ENCODE data around the gene ZSCAN23.
"Not testable (repeated sequence)": the region's sequence is repeated elsewhere in the genome, so short reads cannot be mapped to it uniquely, and the experiment has no call there.

The ZSCAN23 gene

DNA sequence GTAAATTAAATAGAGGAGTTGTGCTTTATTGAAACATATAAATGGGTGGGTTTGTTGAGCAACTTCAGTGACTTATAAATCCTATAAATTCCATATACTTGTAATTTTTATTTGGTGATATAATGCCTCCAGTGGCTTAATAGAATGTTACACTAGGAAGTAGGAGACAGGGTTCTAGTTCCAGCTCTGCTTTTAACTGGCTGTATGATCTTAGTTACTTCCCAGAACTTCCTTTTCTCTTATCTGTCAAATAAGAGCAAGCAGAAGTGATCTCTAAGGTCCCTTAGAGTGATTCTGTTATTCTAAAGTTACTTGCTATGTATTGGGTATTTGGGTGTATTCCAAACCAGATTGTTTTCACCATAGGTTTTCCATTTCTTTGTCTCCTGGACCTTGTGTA is 10.2 kb downstream of the ZSCAN23 start:
- DNase-seq, result no peak

DNA sequence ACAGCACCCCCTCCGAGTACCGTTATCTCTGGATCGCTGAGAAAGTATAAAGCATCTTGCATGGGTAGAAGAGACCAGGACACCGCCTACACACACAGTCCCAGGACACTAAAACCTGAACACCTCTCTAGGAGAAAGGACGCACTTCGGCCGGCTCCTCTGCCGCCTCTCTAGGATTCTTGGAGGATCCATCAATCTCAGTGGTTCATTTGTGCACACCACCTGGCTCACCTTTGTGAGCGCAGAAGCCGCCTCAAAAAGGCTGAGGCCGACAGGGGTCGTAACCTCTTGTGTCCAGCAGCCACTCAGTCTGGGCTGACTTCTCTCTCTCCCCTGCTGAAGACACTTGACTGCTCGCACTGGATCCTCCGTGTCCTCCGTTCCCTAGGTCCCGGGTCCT is 13.5 kb downstream of the ZSCAN23 start:
- DNase-seq, result no peak

DNA sequence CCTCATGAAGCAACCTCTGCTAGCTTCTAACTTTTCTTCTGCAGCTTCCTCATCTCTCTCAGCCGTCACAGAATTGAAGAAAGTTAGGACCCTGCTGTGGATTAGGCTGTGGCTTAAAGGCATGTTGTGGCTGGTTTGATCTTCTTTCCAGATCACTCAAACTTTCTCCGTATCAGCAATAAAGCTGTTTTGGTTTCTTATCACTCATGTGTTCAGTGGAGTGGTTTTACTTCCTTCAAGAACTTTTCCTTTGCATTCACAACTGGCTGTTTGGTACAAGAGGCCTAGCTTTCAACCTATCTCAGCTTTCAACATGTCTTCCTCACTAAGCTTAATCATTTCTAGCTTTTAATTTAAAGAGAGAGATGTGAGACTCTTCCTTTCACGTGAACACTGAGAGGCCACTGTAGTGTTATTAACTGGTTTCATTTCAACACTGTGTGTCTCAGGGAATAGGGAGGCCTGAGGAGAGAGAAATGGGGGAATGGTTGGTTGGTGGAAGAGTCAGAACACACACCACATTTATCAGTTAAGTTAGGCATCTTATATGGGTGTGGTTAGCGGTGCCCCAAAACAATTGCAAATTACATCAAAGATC is 17.2 kb downstream of the ZSCAN23 start:
- DNase-seq, result no peak

DNA sequence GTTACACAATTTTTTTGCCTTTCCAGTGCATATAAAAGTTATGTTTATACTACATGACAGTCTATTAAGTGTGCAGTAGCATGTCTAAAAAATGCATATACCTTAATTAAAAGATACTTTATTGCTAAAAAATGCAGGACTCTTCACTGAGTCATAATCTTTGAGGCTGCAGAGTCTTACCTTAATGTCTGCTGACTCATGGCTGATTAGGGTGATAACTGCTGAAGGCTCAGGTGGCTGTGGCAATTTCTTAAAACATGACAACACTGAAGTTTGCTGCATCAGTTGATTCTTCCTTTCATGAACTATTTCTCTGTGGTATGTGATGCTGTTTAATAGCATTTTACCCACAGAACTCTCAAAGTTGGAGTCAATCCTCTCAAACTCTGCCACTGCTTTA is 19.1 kb downstream of the ZSCAN23 start:
- no peak for DNase-seq

DNA sequence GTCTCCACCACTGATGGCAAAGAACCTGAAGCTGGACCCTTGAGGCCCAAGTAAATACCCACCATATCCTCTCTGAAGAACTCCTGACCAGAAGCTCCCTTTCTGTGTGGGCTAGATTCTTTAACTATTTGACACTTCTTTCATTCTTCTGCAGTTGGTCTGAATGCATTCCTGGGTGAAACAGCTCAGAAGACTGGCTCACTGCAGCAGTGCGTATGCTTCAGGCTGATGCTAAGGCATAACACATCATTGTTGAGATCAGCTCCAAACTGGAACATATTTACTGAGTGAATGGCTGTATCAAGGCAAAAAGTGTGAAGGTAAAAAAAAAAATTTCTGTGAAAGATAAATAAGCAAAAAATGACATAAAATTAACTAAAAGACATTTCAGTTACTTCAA is 19.7 kb downstream of the ZSCAN23 start:
- DNase-seq, result no peak

DNA sequence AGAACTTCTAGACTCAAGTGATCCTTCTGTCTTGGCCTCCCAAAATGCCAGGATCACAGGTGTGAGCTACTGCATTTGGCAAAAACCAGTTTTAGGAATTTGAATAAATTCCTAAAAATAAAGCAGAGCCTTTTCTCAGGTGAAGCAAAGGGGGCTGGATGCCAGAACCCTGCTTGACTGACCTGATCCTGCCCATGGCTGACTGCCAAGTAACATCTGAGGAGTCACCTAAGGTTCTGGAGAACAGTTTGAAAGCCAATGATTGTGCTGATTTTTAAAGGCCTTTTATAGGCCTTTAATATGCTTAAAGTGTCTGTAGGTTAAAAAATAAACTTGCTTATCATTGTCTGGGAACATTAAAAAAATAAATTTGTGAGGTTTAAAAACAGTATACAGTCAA is 29.6 kb downstream of the ZSCAN23 start:
- no peak for DNase-seq

DNA sequence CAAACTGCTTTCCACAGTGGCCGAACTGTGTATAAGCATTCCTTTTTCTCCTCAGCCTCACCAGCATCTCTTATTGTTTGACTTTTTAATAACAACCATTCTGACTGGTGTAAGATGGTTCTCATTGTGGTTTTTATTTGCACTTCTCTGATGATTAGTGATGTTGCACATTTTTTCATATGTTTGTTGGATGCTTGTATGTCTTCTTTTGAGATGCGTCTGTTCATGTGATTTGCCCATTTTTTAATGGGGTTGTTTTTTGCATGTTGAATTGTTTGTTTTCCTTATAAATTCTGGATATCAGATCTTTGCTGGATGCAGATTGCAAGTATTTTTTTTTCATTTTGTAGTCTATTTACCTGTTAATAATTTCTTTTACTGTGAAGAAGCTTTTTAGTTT is 32.5 kb downstream of the ZSCAN23 start:
- no peak for DNase-seq

DNA sequence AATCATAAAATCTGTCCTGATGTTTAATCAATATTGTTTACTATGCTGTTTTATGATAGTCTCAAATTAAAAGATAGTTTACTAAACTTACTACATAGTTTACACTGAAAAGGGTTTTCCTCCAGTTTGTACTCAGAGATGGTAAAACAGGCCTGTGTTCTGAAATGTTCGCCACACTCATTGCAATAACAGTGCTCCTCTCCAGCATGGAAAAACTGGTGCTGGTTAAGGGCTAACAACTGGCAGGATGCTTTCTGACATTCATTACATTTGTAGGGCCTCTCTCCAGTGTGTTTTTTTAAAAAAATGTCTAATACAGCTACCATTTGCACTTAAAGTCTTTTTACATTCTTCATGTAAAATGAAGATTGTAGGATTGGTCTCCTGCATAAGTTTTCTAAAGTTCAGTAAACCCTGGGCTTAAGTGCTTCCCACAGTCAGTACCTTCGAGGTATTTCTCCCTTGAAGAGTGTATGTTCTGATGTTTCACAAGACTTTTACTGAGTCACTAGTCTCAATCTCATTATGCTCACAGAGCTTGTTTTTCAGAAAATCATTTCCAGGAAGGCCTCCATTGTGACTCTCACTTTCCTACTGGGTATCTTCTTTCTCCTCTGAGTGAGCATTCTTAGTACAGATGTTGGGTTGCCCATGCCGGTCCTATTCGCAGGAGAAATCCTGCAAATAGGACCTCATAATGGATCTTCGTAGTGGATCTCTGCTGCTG is 35.1 kb downstream of the ZSCAN23 start:
- DNase-seq, result no peak

DNA sequence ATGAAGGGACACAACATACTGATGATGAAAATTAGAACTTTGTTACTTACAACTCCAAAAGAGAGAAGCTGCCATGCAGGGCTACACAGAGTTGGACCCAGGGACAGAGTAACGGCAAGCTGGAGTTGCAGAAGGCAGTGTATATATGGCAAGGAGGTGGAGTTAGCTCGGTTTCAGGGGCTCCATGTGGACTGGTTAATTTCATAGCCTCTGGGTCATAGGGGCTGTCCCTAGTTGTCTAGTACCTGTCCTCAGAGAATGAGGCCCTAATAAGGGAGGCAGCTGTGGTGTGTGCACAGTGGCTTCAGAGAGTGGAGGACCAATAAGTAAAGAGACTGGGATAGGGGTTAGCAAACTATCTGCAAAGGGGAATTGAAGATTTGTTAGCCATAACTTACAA is 35.9 kb downstream of the ZSCAN23 start:
- no peak for DNase-seq

DNA sequence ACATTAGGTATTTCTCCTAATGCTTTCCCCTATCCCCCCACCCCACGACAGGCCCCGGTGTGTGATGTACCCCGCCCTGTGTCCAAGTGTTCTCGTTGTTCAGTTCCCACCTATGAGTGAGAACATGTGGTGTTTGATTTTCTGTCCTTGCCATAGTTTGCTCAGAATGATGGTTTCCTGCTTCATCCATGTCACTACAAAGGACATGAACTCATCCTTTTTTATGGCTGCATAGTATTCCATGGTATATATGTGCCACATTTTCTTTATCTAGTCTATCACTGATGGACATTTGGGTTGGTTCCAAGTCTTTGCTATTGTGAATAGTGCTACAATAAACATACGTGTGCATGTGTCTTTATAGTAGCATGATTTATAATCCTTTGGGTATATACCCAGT is 39.4 kb downstream of the ZSCAN23 start:
- not testable (repeated sequence) for DNase-seq

DNA sequence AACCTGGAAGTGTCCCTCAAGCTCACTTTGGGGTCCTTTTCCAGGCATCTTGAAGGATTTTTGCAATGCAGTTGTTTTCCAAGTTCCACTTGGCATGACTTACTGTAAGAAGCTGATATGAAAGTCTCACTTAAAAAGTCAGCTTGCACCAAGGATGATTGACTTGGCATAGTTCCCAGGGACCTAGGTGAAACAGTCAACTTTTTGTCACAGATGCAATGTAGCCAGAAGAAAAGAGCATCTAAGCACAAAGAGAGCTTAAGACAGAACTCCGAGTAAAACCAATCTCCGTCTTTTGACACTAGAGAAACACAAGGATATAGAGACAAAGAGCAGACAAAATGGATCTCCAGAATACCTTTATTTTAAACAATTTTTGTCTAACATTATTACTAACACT is 41.1 kb downstream of the ZSCAN23 start:
- no peak for DNase-seq

DNA sequence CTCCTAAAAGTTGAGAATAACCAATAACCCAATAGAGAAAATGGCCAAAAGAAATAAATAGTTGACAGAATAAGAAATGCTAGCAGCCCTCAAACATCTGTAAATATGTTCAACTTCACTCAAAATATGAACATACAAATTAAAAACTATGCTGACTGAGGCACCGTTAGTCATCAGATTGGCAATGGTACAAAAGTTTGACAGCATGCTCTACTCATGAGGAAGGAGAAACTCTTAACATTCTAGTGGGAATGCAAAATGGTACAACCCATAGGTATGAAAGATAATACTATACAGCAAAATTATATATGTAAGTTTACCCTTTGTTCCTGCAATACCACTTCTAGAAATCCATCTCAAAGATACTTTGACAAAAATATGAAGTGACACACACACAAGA is 42.1 kb downstream of the ZSCAN23 start:
- DNase-seq, result no peak

DNA sequence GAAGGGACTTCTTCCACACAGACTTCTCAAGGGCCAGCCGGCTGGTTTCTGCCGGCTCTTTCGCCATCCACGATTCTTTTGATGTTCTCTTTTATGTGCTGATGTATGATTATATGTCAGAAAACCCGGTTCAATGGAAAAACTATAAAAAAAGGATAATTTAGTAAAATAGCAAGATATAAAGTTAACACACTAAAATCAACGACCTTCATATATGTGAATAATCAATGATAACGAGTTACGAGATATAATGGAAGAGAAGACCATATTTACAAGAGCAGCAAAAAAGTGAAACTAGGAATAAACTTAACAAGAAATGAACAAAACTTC is 43.2 kb downstream of the ZSCAN23 start:
- no peak for DNase-seq

DNA sequence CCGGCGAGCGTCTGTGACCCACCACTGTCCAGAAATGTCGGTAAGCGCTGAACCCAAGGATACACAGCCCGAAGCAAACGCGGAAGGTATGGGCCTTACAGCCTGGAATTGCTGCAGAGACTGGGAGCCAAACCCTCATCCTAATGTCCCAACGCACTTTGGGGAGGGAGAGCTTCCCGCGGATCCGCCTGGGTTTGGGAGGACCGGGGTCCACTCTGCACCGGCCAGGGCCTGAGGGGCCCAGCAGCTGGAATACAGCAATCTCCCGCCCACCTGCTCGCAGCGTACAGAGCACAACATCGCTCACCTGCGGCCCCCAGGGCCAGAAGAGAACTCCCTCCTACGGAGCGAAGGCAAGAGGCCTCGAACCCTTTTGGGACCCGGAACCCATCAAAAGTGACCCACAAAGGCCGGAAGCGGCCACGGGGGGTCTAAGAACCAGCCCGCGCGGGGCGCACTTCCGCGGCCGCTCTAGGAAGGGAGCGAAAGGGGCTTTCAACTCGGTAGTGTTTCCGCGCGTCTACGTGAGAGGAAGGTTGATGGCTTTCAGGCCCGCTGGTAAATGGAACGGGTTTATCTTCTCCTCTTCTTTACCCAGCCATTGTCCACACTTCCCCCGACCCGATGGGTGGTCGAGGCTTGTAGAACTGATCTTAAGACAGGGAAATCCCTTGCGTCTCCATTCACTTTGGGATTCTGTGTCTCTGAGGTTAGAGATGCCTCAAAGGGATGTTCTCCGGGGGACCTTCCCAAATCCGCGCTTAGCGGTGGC is 43.8 kb downstream of the ZSCAN23 start, which contains the start of gene ZSCAN12:
Gene ZSCAN12, minus strand, starts transcription at position 398 of the 772 bp plus-strand sequence. CDS start 1,342 bp downstream, outside the sequence.
- DNase-seq, result peak; percentile 32

DNA sequence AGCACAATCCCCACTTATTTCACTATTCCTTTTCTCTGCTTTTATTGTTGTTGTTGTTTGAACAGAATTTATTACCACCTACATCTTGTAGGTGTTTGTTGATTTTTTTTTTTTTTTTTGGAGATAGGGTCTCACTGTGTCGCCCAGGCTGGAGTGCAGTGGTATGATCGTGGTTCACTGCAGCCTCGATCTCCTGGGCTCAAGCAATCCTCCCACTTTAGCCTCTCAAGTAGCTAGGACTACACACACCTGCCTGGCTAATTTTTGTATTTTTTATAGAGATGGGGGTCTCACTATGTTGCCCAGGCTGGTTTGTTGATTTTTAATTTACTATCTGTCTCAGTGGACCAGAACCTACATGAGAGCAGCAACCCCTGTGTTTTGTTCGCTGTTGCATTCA is 47.4 kb downstream of the ZSCAN23 start:
- DNase-seq, result no peak

DNA sequence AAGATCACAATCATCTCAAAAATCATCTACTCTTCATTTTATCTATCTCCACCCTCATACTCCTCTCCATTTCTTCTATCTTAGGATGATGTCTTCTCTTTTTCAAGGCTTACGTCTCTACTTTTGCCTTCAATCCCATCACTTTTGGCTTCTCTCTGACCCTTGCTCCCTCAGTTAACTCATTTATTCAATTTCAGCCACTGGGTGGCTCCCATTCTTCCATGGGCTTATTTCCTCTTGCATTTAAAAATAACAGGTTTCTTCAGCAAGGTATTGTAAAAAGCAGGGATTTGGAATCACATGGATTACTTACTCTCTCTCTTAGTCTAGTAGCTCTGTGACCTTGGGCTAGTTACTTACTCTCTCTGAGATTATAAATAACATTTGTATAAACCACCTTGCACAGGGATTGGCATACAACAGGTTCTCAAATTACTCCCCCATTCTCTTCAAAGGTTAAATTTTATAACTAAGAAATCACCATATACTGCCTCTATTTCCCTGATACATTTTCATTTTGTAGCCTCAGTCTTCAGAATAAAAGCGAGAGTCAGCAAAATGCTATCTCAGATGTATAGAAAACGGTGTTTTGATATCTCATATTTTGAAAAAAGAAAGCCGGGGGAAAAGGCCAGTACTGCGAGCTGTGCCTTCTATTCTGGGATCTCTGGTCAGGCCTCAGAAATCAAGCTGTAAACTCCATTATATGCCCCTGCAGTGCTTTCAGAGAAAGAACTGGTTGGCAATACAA is 49.2 kb downstream of the ZSCAN23 start:
- DNase-seq, result no peak

DNA sequence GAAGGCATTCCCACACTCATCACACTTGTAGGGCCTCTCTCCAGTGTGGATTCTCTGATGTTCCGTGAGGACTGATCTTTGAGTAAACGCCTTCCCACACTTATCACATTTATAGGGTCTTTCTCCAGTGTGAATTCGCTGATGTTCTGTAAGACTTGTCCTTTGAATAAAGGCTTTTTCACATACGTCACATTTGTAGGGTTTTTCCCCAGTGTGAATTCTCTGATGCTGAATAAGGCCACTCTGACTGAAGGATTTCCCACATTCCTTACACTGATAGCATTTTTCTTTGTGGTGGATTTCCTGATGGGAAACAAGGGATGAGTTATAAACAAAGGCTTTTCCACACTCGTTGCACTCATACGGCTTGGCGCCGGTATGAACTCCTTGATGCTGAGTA is 52.6 kb downstream of the ZSCAN23 start:
- no peak for DNase-seq

DNA sequence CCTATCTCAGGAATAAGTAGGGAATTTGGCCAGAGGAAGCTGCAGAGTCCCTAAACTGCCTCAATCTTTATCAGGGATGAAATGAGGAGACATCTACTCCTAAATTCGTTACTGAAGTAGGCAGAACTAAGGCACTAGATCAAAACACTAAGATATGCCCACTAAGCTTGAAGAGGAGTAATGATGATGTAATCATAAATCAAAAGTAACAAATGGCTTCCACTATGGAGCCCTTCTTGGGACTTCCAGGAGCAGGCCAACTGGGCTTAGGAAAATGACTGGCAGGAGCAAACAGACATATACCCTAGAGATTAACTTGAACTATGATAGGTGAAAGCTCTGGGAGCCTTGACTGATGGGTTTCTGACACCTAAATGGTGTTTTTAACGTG is 59.2 kb downstream of the ZSCAN23 start:
- no peak for DNase-seq

DNA sequence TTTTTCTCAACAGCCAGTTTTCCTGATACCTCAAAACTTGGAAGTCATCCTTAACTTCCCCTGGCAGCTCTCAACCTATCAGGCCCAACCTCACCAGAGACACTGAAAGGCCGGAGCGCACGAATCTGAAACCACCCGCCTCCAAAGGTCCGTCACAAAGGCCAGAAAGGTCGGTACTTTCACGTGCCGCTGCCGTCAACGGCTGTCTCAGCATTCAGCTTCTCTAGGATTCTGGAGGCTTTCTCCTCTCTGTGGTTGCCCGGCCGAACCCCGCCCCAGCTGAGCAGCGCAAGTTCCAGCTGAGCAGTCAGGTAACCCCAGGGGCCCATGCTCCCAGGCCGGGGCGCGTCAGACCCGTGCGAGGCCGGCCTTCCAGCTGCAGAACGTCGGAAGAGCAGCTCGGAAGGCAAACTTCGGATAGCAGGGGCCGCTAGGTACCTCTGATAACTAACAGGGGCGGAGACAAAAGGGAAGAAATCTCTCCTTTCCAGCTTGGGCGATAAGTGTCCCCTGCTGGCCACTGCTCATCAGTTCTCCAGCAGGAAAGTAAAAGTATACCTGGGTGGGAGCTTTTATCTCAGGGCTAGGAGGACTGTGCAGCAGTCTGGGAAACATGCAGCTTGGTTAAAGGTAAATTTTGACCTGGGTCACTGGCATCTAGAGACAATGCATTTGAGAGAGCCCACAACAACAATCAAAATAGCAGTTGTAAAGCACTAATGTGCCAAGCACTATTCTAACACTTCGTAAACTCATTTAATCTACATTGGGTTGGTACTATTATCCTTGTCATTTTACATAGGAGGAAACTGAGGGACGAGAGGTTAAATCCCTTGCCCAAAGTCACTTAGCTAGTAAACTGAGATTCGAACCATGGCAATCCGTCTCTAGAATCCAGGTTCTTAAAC is 59.8 kb downstream of the ZSCAN23 start:
- peak; percentile 35 for DNase-seq
